GM19463 (cell line): ENCODE results near the gene TOMM6.
"Not testable (repeated sequence)": the region's sequence is repeated elsewhere in the genome, so short reads cannot be mapped to it uniquely, and the experiment has no call there.

Experiments used
- ATAC-seq: cut with Tn5 transposase; IDR thresholded peaks from one replicate; pipeline ENCODE4 v1.9.1; 2021; ENCODE audit warnings: mild to moderate bottlenecking, moderate library complexity; ENCODE audit not compliant: unreplicated experiment

The TOMM6 gene

DNA sequence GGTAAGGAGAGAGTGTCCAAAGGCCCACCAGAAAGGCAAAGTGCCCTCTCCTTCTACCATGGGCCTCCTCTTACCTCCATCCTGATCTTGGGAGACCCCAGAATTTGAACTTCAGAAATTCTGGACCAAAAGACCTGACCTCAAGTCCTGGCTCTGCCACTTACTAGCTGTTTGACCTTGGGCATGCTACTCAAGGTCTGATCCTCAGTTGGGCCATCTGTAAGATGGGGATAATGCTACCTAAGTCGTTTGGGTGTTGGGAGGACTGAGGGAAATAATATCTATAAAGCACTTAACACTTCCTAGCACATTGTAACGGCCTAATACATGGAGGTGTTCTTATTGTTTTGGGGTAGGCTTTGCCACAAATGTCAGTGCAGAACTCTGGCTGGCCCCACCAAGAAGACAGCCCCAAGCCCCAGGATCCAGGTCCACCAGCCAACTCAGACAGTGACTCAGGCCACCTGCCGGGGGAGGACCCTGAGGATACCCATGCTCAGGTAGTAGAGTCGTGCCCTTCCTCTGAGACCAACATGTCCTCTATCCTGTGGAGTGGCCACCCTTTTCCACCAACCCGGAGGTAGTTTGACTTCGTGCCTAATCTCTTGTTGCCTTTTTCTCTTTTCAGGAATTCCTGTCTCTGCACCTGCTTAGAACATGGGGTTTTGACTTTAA lies 4.3 kb upstream of the TOMM6 start:
- no peak for ATAC-seq

DNA sequence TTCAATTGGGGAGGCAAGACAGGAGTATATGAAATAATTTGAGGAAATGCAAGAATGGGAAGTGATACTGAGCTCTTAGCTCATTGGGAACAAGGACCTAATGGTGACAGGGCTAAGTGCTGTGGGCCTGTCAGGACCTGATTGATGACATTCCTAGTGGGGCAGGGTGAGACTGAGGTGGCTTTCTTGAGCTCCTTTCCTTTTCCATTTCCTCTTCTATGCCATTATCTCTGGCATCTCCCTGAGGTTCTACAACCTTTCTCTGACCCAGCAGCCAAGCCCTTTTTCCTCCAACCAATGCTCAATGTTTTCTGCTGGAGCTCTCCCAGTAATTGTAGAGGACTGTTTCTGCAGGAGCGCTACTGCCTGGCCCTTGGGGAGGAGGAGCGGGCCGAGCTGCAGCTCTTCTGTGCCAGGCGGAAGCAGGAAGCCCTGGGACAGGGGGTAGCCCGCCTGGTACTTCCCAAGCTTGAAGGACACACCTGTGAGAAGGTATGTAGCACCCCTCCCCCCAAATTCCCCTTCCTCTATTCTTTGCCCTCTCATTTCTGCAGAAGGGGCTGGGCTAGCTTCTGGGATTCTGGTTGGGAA lies 2.8 kb upstream of the TOMM6 start:
- ATAC-seq, result no peak

DNA sequence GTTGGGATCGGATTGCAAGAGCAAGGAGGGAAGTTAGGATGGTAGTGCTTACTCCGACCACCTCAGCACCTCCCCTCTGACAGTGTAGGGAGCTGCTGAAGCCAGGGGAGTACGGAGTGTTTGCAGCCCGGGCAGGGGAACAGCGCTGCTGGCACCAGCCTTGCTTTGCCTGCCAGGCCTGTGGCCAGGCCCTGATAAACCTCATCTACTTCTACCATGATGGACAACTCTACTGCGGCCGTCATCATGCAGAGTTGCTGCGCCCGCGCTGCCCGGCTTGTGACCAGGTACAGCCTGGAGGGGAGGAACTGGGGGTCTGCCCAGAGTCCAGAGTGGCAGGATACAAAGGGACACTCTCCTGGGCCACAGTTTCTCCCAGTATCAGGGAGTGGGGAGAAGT lies 2.2 kb upstream of the TOMM6 start:
- ATAC-seq, result no peak

DNA sequence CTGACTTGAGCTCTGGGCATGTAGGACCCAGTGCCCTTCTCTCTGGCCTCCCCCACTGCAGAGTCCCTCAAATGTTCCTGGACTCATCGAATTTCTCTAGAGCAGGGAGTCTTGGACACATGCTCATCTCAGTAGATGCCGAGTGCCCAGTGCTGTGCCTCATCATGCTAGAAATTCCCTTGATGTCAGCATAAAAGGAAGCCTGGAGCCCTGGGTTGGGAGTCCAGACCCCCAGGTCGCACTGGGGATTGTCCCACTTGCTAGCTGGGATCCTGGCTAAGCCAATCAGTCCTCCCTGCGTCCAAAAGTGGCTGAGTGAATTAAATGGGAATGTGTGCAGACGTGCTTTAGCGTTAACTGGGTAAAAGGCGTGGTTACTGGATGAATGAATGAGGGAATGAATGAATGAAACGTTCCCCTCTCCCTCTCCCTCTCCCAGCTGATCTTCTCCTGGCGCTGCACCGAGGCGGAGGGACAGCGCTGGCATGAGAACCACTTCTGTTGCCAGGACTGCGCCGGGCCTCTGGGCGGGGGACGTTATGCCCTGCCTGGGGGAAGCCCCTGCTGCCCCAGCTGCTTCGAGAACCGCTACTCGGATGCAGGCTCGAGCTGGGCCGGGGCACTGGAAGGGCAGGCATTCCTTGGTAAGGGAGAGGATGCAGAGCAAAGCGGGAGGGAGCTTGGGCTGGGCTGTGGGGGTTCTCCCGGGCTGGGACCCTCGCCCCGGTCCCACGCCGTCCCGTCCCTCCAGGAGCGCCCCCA lies 1.6 kb upstream of the TOMM6 start:
- ATAC-seq, result peak; percentile 8

DNA sequence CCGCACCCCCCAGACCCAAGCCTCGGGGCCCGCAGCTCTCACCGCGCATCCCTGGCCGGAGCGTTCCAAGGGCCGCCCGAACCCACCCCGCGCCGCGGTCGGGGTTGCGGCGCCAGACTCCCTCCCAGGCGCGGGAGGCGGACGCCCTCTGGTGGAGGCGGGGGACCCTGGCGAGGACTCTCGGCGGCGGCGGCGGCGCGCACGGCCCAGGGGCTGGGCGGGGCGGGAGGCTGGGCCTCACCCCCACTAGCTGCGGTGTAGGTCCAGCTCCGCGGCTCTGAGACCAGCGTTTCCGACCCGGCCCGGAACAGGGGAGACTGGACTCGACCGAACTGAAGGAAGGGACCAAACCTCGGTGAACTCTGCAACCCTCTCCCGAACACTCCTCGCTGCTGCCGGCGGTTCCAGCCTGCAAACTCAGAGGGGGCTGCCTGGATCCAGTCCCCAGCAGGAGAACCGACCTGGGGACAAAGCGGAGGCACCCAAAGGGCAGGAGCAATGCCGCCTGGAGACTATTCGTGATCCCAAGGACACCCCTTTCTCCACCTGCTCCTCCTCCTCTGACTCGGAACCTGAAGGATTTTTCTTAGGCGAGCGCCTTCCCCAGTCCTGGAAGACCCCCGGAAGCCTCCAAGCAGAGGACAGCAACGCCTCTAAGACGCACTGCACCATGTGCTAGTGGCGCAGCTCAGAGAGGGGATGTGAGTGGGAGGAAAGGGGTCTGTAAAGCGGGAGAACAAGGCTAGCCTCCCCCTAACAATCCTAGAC lies 859 bp upstream of the TOMM6 start:
- peak; percentile 65 for ATAC-seq

DNA sequence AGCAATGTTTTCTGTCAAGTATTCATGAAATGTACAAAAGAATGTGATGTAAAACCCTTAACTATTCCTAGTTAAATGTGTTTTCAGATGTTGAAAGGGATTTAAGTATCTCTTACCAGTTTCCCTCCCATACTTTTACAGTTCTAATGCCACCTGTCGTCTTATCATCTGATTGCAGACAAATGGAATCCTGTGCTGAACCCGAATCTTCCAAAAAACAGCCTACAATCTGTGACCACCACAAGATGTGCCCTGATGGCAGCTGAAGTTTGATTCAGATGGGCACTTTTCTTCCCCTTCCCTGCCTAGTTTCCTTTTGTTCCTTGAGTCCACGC lies 1.9 kb downstream of the TOMM6 start:
- ATAC-seq, result no peak

DNA sequence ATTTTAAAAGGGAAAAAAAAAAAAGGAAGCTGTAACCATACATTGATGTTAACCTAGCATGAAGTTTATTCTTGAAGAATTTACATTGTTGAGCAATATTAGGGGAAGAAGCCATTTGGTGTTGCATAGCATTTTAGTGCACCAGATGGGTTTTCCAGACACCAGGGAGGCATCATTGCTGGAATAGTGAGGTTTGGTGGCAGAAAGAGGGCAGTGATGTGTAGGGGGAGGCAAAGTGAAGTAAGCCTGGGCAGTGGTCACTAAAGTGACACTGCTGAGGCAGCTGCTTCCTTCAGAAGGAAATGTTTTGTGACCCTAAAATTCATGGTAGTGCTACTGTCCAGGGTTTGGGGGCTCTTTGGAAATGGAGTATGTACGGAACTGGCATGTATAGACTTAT lies 2.6 kb downstream of the TOMM6 start:
- no peak for ATAC-seq

DNA sequence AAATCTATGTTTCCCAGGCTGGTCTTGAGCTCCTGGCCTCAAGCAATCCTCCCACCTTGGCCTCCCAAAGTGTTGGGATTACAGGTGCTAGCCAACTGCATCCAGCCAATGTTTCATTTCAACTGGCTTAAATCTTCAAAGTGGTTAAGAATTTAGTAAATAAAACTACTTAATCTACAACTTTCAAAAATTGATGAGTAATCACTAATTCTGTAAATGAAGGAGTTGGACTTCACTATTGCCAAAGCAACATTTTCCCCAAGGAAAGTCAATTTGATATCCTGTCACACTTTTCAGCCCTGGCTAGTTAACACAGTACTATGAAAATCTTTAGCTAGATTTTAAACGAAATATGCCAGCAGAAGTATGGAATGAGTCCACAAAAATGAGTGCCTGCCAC lies 3.8 kb downstream of the TOMM6 start:
- ATAC-seq, result no peak

DNA sequence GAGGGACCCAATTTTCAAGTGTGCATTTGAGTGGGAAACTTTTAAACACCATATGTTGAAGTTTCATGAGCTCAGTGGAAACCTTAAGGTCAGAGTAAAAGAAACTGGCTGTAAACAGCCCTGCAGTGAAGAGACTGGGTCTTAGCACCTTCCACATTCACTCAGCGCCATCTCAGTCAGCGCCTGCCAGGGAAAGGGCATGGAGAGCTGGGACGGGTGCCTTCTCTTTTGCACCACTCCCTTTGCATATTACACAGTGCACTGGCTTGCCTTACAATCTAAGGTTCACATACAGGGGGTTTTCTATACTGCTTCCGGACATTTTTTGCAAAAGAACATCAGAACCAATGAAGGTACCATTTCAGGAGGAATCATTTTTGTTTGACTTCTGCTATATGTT lies 4.5 kb downstream of the TOMM6 start:
- no peak for ATAC-seq

DNA sequence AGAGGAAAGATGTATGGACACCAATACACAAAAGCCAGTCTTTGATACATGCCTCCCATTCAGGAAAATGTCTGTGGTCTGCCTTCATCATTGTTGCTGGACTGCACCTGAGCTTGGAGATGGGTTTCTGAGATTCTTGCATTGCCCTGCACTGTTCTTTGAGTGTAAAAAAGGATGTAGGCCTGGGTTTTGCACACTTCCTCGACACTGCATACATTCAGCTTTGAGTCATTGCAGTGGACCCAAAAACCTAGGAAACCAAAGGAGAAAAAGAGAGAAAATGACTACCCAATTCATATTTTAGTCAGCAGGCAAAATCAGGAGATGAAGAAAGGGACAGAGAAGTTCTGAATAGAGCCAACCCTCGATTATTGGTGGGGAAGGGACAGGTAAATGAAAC lies 9.0 kb downstream of the TOMM6 start:
- no peak for ATAC-seq

DNA sequence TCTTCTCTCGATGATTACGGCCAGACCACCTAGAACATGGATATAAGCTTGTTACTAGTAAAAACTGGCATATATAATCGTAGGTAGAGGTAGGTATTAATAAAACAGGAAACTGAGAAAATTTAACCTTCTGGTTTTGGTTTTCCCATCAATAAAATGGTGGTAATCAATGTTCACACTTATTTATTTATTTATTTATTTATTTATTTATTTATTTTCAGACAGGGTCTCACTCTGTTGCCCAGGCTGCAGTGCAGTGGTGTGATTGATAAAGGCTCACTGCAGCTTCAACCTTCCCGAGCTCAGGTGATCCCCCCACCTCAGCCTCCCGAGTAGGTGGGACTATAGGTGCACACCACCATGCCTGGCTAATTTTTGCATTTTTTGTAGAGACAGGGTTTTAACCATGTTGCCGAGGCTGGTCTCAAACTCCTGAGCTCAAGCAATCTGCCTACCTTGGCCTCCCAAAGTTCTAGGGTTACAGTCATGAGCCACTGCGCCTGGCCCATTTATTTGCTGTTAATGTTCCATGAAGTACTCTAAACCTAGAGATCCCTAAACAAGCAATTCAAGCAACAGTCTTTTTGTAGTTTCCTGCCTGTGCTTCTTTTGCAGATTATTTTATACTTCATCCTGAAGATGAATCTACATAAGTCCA lies 11.5 kb downstream of the TOMM6 start:
- ATAC-seq, result no peak

DNA sequence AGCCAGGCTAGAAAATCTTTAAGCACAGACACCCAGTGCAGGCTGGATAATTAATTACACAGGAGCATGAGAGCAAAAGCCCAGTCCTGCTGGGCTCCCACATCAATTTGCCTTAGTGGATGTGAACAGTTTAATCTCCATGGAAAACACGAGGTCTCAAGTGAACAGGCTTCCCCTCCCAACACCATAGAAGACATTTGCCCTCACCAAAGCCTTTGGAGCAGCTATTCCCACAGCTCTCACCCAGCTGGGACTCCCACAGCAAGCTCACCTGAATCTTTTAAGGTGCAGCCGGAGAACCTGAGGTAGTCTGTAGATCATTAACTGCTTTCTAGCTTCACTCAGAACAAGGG lies 12.0 kb downstream of the TOMM6 start:
- no peak for ATAC-seq

DNA sequence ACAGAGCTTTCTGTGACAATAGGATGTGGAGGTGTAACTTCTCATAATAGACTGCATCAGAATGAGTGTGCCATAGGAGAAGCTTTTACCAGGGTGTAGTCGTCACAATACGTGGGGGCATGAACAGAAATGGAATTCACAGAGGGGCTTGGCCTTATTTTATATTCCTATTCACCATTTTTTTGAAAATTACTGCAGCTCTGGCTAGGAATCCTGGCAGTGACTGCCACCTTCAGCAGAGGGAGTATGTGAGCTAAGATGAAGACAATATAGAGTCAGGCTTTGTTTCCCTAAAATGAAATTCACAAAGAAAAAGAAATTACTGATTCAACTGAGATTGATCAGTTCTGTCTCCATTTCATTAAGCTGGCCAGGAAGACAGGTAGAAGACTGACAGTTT lies 13.9 kb downstream of the TOMM6 start:
- no peak for ATAC-seq

DNA sequence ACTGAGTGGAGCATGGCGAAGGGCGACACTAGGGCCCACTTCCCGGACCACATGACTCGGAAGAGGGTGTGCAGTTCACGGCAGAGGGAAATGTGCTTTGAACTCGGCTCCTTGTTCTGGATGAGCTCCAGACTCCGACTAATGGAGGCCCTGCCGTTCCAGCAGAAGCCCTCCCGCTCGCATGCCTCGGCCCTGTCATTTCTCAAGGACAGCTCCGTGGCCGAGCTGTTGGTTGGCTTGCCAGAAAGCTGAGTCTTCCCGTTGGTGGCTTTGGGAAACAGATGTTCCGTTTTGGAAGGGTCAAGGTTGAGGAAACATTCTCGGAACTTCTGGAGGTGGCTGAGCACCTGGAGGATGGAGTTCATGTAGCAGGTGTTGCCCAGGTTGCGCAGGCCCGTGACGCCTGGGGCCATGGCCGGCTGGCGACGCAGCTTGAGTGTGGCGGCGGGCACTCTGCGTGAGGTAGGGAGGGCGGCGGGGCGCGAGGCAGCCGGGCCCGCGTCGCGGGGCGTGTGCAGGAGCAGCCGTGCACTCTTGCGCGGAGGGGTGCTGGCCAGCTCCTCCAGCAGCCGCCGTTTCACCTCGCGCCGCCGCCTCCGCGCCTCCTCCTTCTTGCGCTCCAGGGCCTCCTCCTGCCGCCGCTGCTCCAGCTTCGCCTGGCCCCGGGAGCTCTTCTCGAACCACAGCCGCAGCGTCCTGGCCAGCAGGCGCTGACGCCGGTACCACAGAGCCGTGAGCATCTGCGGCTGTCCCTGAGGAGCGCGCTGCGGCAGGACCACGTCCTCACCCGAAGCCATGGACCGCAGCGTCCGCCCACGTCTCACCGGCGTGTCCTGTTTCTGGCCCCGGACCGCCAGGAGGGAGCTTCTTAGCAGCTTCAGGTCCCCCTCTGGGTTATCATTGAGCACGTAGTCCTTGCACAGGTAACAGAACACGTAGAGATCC lies 18.6 kb downstream of the TOMM6 start:
- ATAC-seq, result no peak

DNA sequence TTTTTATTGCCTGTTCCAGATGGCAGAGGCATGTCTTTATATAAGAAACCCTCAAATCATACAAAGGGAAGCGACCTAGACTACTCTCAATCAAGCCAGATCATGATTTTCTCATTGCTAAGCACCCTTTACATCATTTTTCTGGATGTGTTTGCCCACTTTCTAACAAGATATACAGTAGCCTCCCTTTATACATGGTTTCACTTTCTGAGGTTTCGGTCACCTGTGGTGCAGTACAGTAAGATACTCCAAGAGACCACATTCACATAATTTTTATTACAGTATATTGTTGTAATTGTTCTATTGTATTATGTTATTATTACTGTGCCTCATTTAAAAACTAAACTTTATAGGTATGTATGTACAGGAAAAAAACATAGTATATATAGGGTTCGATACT lies 23.6 kb downstream of the TOMM6 start:
- no peak for ATAC-seq

DNA sequence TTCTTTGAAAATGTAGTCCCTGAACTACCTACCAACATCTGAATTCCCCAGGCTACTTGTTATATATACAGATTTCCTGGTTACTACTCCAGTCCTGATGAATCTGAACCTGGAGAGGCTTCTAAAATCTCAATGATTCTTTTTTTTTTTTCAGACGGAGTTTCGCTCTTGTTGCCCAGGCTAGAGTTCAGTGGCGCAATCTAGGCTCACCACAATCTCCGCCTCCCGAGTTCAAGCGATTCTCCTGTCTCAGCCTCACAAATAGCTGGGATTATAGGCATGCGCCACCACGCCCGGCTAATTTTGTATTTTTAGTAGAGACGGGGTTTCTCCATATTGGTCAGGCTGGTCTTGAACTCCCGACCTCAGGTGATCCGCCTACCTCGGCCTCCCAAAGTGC lies 24.5 kb downstream of the TOMM6 start:
- ATAC-seq, result not testable (repeated sequence)

DNA sequence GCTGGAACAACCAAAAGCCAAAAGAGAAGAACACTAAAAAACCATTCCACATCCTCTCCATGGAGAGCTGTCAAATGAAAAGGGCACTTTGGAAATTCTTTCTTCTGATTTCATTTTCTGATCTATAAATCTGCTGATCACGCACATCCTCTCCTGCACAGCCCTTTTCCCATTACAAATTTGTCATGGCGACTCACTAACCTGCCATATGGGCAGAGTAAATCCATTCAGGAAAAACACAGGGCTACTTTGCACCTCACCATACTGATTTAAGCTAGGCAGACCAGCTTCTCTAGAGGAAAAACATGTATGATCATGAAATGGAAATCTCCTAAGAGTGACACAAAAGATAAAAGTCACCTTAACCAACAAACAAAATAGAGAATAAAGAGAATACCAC lies 26.0 kb downstream of the TOMM6 start:
- no peak for ATAC-seq

DNA sequence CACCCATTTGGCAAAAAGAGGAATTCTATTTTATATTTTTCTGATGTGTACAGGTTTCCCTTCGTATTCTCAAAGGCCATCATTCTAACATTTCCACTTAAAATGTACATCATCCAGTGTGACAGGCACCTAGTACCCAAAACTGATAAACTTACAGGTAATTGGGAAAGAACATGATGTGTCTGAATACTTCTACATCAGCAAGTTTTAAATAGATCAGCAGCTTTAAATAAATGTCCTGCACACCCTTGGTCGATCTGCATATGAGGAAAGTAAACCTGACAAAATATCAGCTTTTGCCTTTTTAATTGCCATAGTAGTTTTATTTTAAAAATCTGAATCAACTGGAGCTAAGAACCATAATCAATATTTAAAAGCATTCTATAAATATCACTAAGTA lies 26.5 kb downstream of the TOMM6 start:
- no peak for ATAC-seq

DNA sequence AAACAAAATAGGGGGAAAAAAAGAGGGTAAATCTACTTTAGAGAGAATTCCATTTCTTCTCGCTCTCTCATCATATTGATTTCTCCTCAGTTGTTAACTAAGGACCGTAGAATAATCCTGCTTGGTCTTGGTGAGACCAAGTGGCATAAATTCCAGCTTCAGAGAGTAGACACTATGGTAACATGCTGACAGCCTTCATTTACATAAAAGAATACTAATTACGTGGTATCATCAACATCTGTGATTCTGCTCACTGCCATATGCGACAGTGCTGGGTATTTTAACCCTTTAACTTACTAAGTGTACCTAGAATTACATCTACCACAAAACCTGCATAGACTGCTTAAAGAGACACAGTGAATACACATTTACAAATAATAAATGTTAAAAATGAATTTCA lies 27.1 kb downstream of the TOMM6 start:
- no peak for ATAC-seq

DNA sequence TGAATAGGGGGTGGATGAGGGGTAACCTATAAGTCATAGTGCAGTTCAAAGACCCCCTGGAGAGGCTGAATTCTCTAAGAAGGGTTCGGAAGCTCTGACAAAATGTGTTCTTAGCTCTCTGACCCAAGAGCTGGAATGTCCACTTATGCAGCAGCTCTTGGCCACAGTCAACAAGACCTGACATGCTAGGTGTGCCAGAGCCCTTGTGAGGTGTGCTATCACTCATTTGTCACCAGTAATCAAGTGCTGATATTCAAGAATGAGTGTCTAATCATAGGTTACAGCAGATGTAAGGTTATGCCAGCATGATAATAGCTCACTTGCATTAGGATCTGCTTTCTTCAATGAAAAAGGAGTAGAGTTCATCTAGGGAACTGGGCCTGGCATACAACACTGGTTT lies 28.1 kb downstream of the TOMM6 start:
- ATAC-seq, result no peak
